Amygdala (tissue), 56 donors: ENCODE results near the gene GNAL.

Experiments used
- DNase-seq, 56 donors: peaks; one replicate each; lab custom pipeline; 2025; lab: John Stamatoyannopoulos, UW

Gene GNAL

GRCh38 chr18:11757084-11757590, 68.1 kb downstream of the GNAL start:
- DNase-seq: no peak

GRCh38 chr18:11759456-11759855, 70.4 kb downstream of the GNAL start:
- DNase-seq: no peak

GRCh38 chr18:11760498-11761167, 71.6 kb downstream of the GNAL start:
- no peak for DNase-seq

GRCh38 chr18:11761553-11761952, 72.5 kb downstream of the GNAL start:
- DNase-seq: no peak

- no peak for DNase-seq
These were observed 73.4 kb downstream of the GNAL start for GRCh38 chr18:11762429-11762828.

GRCh38 chr18:11767329-11767728, 78.3 kb downstream of the GNAL start:
- no peak for DNase-seq

- no peak for DNase-seq
These were observed 78.9 kb downstream of the GNAL start for GRCh38 chr18:11767935-11768334.

GRCh38 chr18:11775436-11776174, 86.5 kb downstream of the GNAL start:
- DNase-seq: no peak

- DNase-seq: no peak
These were observed 91.0 kb downstream of the GNAL start for GRCh38 chr18:11780042-11780441.

GRCh38 chr18:11783716-11784331, 94.8 kb downstream of the GNAL start:
- DNase-seq: no peak

- peak in 2 of 56 donors; percentile 6 to 8 for DNase-seq
These were observed 95.7 kb downstream of the GNAL start for GRCh38 chr18:11784674-11785304.

GRCh38 chr18:11785444-11786055, 96.5 kb downstream of the GNAL start:
- DNase-seq: peak in 3 of 56 donors; percentile 6 to 20 (median 9)

- DNase-seq: no peak
These were observed 100.8 kb downstream of the GNAL start for GRCh38 chr18:11789716-11790510.

- no peak for DNase-seq
These were observed 102.1 kb downstream of the GNAL start for GRCh38 chr18:11791131-11791530.

- DNase-seq: no peak
These were observed 103.6 kb downstream of the GNAL start for GRCh38 chr18:11792632-11793031.

GRCh38 chr18:11794195-11794594, 105.1 kb downstream of the GNAL start:
- no peak for DNase-seq

GRCh38 chr18:11795916-11796315, 106.9 kb downstream of the GNAL start:
- no peak for DNase-seq

- no peak for DNase-seq
These were observed 109.2 kb downstream of the GNAL start for GRCh38 chr18:11798271-11798670.

GRCh38 chr18:11799066-11799465, 110.0 kb downstream of the GNAL start:
- DNase-seq: no peak
